ENCODE results near the gene DGKB.

Gene DGKB

DNA sequence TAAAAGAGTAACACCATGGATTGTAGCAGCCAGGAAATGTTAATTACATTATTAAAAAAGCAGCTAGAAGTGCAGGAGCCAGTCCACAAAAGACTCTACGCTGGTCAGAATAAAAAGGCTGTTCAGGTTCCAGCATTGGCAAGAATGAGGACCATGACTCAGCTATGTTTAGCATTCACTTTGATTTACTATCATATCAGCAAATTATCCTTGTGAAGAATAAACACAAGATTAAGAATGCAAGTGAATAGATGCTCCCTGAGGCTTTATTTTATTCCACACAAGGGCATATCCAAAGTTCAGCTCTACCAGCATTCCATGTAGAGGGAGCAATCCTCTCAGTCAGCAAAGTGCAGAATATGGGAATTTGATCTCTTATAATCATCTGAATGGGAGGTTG is 13.6 kb downstream of the DGKB start:
- no peaks in the 10 kb centered on the region for H3K27me3 ChIP-seq (ENCODE audit: insufficient read depth, poor library complexity, severe bottlenecking)
- DNase-seq (ENCODE audit: low read depth in 1 of 2, low spot score in 1 of 2): no peak
- H3K27ac ChIP-seq (replicated peaks): no peak overlapping the region
- no peak for TF ChIP-seq POLR2AphosphoS5 (IDR thresholded peaks at IDR 0.05; ENCODE audit: low read depth)
- TF ChIP-seq, protein P1, sequence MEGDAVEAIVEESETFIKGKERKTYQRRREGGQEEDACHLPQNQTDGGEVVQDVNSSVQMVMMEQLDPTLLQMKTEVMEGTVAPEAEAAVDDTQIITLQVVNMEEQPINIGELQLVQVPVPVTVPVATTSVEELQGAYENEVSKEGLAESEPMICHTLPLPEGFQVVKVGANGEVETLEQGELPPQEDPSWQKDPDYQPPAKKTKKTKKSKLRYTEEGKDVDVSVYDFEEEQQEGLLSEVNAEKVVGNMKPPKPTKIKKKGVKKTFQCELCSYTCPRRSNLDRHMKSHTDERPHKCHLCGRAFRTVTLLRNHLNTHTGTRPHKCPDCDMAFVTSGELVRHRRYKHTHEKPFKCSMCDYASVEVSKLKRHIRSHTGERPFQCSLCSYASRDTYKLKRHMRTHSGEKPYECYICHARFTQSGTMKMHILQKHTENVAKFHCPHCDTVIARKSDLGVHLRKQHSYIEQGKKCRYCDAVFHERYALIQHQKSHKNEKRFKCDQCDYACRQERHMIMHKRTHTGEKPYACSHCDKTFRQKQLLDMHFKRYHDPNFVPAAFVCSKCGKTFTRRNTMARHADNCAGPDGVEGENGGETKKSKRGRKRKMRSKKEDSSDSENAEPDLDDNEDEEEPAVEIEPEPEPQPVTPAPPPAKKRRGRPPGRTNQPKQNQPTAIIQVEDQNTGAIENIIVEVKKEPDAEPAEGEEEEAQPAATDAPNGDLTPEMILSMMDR (IDR thresholded peaks at IDR 0.05; ENCODE audit: insufficient read depth, low read length): no peak
- TF ChIP-seq GABPA (IDR thresholded peaks at IDR 0.05; ENCODE audit: low read depth): no peak
- TF ChIP-seq, protein P2, sequence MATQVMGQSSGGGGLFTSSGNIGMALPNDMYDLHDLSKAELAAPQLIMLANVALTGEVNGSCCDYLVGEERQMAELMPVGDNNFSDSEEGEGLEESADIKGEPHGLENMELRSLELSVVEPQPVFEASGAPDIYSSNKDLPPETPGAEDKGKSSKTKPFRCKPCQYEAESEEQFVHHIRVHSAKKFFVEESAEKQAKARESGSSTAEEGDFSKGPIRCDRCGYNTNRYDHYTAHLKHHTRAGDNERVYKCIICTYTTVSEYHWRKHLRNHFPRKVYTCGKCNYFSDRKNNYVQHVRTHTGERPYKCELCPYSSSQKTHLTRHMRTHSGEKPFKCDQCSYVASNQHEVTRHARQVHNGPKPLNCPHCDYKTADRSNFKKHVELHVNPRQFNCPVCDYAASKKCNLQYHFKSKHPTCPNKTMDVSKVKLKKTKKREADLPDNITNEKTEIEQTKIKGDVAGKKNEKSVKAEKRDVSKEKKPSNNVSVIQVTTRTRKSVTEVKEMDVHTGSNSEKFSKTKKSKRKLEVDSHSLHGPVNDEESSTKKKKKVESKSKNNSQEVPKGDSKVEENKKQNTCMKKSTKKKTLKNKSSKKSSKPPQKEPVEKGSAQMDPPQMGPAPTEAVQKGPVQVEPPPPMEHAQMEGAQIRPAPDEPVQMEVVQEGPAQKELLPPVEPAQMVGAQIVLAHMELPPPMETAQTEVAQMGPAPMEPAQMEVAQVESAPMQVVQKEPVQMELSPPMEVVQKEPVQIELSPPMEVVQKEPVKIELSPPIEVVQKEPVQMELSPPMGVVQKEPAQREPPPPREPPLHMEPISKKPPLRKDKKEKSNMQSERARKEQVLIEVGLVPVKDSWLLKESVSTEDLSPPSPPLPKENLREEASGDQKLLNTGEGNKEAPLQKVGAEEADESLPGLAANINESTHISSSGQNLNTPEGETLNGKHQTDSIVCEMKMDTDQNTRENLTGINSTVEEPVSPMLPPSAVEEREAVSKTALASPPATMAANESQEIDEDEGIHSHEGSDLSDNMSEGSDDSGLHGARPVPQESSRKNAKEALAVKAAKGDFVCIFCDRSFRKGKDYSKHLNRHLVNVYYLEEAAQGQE (IDR thresholded peaks at IDR 0.05; ENCODE audit: insufficient replicate concordance, low read depth): no peak
- no peak for TF ChIP-seq SPI1 (IDR thresholded peaks at IDR 0.05; ENCODE audit: borderline replicate concordance, low read depth)
- no peak overlapping the region for H3K4me3 ChIP-seq (replicated peaks; ENCODE audit: insufficient read depth, low read length)

DNA sequence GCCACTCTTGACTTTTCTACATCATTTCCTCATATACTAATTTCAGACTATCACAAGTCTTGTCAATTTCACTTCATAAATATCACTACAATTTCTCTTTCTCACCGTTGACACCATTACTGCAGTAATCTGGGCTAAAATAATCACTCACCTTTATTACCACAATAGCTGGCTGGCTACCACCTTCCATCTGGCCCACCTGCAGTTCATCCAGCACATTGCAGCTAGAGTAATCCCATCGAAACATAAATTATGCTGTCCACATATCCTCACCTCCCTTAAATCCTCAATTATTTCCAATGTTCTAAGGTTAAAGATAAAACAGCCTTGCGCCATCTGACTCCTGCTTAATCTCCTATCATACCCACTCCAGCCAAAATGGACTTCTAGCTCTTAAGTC is 16.0 kb downstream of the DGKB start:
- H3K27ac ChIP-seq (replicated peaks): no peak overlapping the region
- no peak for DNase-seq (ENCODE audit: low read depth in 1 of 2, low spot score in 1 of 2)
- TF ChIP-seq POLR2AphosphoS5 (IDR thresholded peaks at IDR 0.05; ENCODE audit: low read depth) (no peak), GABPA (IDR thresholded peaks at IDR 0.05; ENCODE audit: low read depth) (no peak), SPI1 (IDR thresholded peaks at IDR 0.05; ENCODE audit: borderline replicate concordance, low read depth) (no peak)
- TF ChIP-seq, protein P2 (IDR thresholded peaks at IDR 0.05; ENCODE audit: insufficient replicate concordance, low read depth): no peak
- H3K4me3 ChIP-seq (replicated peaks; ENCODE audit: insufficient read depth, low read length): no peak overlapping the region
- no peaks in the 10 kb centered on the region for H3K27me3 ChIP-seq (ENCODE audit: insufficient read depth, poor library complexity, severe bottlenecking)

DNA sequence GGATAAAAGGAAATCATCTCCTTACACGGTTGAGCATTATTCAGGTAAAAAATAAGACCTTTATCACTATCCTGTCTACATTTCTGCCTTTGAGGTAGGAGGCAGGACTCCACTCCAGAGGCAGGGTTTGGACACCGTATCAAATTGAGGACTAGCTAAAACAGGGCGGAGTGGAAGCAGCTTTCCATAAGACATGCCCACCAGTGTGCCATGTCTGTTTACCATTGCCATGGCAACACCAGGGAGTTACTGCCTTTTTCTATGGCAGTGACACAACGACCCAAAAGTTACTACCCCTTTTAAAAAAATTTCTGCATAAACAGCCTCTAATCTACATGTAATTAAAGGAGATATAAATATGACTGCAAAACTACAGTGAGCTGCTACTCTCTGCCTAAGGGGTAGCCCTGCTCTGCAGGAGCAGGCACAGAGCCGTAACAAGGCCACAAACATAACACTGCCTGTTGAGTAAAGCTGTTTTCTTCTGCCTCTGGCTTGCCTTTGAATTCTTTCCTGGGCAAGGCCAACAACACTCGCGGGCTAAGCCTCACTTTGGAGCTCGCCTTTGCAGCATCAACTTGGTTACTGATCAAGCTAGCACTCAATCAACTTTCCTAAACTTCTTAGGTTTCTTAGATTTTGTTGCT is 26.5 kb downstream of the DGKB start:
- TF ChIP-seq, protein P2 (IDR thresholded peaks at IDR 0.05; ENCODE audit: insufficient replicate concordance, low read depth): no peak
- TF ChIP-seq SPI1 (IDR thresholded peaks at IDR 0.05; ENCODE audit: borderline replicate concordance, low read depth) (no peak), GABPA (IDR thresholded peaks at IDR 0.05; ENCODE audit: low read depth) (no peak)
- TF ChIP-seq, protein P1 (IDR thresholded peaks at IDR 0.05; ENCODE audit: insufficient read depth, low read length): no peak
- Histone ChIP-seq H3K4me3 (replicated peaks; ENCODE audit: insufficient read depth, low read length) (no peak overlapping the region), H3K27me3 (ENCODE audit: insufficient read depth, poor library complexity, severe bottlenecking) (no peaks in the 10 kb centered on the region), H3K27ac (replicated peaks) (no peak overlapping the region)
- no peak for DNase-seq (ENCODE audit: low read depth in 1 of 2, low spot score in 1 of 2)
